ENCODE data around the gene MUC13.

GRCh38 chr3:124965413-124965812 is 30.9 kb upstream of the MUC13 start:
- TF ChIP-seq, protein P1, sequence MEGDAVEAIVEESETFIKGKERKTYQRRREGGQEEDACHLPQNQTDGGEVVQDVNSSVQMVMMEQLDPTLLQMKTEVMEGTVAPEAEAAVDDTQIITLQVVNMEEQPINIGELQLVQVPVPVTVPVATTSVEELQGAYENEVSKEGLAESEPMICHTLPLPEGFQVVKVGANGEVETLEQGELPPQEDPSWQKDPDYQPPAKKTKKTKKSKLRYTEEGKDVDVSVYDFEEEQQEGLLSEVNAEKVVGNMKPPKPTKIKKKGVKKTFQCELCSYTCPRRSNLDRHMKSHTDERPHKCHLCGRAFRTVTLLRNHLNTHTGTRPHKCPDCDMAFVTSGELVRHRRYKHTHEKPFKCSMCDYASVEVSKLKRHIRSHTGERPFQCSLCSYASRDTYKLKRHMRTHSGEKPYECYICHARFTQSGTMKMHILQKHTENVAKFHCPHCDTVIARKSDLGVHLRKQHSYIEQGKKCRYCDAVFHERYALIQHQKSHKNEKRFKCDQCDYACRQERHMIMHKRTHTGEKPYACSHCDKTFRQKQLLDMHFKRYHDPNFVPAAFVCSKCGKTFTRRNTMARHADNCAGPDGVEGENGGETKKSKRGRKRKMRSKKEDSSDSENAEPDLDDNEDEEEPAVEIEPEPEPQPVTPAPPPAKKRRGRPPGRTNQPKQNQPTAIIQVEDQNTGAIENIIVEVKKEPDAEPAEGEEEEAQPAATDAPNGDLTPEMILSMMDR (IDR thresholded peaks at IDR 0.05) = no peak
- TF ChIP-seq POLR2AphosphoS5 (IDR thresholded peaks at IDR 0.05) = no peak

Measured in stomach (tissue), 4 donors.